ENCODE data around the gene PANX2.
"Not testable (repeated sequence)": the region's sequence is repeated elsewhere in the genome, so short reads cannot be mapped to it uniquely, and the experiment has no call there.

PANX2 gene

GRCh38 chr22:50147258-50148165 lies 23.0 kb upstream of the PANX2 start:
- not testable (repeated sequence) for FAIRE-seq

GRCh38 chr22:50148166-50148500 lies 22.4 kb upstream of the PANX2 start:
- no peak for DNase-seq (ENCODE audit: low spot score)
- FAIRE-seq: no peak

More at GRCh38 chr22:50147258-50148165, 23.0 kb upstream of the PANX2 start:
- not testable (repeated sequence) for DNase-seq (ENCODE audit: low spot score)

- FAIRE-seq (peak; percentile 60), DNase-seq (ENCODE audit: low spot score) (peak; percentile 84)
Observed at GRCh38 chr22:50148991-50149721, 21.4 kb upstream of the PANX2 start.

GRCh38 chr22:50150161-50151129 lies 20.1 kb upstream of the PANX2 start:
- DNase-seq (ENCODE audit: low spot score) (peak; percentile 74), FAIRE-seq (peak; percentile 56)

- DNase-seq (ENCODE audit: low spot score) (no peak), FAIRE-seq (no peak)
Observed at GRCh38 chr22:50151571-50152537, 18.7 kb upstream of the PANX2 start.

DNA sequence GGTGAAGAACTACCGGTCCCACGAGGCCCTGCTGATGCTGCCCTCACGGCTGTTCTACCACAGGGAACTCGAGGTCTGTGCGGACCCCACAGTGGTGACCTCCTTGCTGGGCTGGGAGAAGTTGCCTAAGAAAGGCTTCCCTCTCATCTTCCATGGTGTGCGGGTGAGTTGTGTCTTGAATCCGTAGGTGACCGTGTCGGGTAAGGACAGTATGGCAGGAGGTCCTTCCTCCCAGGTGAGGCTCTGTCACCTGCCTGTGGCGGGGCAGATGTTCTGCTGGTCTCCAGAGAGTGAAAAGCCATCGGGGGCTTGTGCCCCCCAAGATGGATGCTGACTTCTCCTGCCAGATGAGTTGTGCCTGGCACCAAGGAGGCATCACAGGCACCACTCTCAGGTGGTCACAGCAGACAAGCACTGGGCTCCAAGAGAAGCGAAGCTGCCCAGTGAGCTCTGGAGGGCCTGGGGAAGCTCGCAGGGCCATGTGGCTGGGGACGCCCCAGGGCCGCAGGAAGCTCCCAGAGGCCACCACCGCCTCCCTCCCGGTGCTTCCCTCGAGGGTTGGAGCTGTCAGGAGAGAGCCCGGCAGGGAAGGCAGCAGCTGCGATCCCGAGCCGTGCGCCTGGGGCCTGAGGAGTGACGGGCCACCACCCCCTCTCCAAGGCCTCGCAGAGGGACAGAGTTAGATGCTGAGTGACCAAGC lies 17.3 kb upstream of the PANX2 start:
- DNase-seq (ENCODE audit: low spot score) (no peak), FAIRE-seq (no peak)

DNA sequence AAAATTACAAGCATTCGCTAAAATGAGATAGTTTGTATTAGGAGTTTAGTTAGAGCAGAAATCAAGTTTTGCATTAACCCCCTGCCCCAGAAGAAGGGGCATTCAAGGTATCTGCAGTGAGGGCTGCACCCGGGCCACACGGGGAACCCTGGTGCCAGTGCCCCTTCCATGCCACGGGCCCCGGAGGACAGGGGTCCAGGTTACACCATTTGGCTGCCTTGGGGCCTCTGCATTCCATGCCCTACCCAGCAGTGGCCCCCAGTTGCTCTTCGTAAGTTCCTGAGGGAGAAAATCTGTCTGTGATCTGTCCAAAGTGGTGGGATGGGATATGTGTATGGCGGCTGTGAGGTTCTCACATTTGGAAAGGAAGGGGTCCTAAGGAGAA lies 16.8 kb upstream of the PANX2 start:
- FAIRE-seq (no peak), DNase-seq (ENCODE audit: low spot score) (no peak)

DNA sequence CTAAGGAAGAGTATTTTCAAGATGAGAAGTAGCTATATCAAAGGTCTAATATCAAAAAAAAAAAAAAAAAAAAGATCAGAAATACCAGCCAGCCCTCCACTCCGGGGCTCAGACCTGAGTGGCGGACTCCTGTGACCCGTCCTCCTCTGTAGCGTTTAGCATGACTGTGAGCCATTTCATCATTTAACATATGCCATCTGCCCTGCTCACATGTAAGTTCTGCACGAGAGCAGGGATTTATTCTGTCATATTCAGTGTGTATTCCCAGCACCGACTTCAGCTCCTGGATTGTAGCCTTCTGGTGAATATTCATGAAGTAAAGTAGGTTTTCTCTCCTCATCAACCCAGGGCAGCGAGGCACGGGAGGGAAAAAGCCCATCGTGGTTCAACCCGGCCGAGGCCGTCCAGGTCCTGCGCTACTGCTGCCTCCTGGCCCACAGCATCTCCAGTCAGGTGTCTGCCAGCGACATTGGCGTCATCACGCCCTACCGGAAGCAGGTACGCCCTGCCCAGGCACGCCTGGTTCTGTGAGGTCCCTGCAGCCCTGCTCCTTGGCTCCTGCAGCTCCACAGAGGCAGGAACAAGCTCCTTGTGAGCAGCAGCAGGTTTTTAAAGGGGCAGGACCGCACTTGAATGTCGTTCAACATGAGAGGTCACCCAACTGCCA lies 12.7 kb upstream of the PANX2 start:
- FAIRE-seq: no peak
- DNase-seq (ENCODE audit: low spot score): no peak

DNA sequence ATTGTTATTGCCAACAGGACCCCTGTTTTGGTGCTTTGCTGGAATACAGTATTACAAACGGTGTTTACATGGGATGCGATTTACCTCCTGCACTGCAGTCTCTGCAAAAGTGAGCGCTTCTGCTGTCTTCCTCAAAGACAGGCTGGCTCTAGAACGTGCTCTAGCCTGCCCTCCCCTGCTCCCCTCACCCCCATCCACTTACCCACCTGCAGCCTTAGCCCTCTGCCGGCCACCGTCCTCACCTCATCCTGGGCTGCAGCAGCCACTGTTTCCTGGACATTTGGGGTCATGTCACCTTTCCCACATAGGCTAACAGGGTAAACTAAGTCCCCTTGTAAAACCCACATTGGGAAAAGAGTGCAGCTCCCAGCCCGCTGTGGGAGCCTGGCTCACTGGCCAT lies 9.6 kb upstream of the PANX2 start:
- no peak for FAIRE-seq
- DNase-seq (ENCODE audit: low spot score): no peak

DNA sequence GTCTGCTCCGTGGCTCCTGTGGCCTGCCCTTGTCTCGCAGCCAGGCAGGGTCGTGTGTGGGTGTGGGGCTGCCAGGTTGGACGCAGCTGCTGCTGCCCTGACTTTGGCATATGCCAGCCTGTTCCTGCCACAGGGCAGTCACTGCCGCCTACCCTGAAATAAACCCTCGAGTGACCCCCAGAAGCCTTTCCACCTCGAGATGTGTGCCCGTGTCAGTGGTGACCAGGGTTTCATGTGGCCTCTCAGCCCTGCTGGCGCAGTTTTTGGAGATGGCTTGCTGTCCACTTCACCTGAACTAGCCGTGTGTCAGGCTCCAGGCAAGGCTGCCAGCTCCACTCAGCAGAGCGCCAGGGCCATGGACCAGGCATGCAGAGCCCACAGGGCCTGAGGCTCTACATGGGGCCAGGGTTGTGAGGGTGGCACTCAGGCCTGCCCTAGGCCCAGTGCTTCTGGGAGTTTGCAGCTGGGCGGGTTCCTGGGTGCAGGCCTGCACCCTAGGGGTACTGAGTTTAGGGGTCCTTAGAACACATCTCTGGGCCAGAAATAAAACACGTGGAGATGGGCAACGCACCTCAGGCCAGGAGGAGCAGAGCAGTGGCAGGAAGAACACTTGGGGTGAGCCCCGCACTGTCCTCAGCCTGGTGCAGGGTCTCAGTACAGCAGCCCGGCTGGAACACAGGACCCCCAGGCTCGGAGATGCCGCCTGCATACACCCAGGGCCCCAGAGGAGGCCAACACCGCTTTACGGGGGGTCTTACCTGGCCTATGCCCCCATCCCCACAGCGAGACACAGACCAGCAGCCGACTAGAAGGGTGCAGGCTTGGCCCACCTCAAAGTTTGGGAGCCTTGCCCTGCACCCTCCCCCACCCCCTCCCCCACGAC lies 8.8 kb upstream of the PANX2 start:
- DNase-seq (ENCODE audit: low spot score) (no peak), FAIRE-seq (no peak)

- DNase-seq (ENCODE audit: low spot score): no peak
- no peak for FAIRE-seq
Observed at GRCh38 chr22:50162391-50162956, 8.1 kb upstream of the PANX2 start.

- DNase-seq (ENCODE audit: low spot score) (no peak), FAIRE-seq (no peak)
Observed at GRCh38 chr22:50165436-50166123, 5.0 kb upstream of the PANX2 start.

DNA sequence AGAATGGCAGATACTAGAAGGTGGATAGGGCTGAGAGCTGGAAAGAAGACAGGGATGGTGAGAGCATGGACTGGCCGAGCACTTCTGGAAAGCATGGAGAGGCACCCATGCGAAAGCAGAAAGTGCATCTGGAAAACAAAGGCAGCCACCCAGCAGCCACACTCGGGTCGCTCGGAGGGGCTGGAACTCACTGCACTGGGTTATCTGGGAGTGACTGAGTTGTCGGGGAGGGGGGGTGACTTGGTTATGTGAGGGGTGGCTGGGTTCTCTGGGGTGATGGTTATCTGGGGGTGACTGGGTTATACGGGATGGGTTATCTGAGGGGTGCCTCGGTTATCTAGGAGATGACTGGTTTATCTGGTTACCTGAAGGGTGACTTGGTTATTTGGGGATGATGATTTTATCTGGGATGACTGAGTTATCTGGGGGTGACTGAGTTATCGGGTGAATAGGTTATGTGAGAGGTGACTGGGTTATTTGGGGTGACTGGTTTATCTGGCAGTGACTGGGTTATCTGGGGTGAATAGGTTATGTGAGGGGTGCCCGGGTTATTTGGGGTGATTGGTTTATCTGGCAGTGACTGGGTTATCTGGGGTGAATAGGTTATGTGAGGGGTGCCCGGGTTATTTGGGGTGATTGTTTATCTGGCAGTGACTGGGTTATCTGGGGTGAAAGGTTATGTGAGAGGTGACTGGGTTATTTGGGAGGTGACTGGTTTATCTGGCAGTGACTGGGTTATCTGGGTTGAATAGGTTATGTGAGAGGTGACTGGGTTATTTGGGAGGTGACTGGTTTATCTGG lies 2.6 kb upstream of the PANX2 start:
- no peak for DNase-seq (ENCODE audit: low spot score)
- no peak for FAIRE-seq

DNA sequence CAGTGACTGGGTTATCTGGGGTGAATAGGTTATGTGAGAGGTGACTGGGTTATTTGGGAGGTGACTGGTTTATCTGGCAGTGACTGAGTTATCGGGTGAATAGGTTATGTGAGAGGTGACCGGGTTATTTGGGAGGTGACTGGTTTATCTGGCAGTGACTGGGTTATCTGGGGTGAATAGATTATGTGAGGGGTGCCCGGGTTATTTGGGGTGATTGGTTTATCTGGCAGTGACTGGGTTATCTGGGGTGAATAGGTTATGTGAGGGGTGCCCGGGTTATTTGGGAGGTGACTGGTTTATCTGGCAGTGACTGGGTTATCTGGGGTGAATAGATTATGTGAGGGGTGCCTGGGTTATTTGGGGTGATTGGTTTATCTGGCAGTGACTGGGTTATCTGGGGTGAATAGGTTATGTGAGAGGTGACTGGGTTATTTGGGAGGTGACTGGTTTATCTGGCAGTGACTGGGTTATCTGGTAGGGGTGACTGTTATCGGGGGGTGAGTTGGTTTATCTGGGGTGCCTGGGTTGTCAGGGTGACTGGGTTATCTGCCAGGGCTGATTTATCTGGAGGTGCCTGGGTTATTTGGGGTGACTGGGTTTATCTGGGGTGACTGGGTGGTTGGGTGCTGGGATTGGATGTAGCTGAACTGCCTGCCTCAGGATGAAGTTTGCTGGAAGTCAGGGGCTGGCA lies 1.9 kb upstream of the PANX2 start:
- not testable (repeated sequence) for DNase-seq (ENCODE audit: low spot score); FAIRE-seq

DNA sequence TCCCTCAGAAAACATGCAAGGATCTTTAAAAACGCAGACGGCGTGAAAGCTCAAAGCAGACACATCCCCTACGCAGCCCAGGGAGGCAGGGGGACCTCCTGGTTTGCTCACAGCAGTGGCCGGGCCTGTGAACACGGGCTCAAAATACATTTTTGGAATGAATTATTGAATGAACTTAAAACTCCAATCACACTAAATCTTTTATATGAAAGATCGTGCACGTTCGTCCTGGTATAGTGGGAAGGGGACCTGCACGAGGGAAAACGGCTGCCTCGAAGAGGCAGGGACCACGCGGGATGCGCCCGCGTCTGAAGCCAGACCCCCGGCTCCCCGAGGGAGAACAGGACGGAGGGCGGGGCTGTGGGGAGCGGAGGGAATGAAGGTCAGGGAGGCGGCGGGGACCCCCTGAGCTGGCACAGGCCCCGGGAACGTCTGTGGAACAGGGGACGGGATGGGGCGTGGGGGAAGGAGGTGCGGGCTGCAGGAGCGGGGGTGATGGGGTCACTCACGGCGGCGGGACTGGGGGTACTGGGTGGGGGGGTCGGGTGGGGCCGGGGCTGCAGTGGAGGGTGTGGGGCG lies 1.3 kb upstream of the PANX2 start:
- no peak for DNase-seq (ENCODE audit: low spot score)
- no peak for FAIRE-seq
